Prostate gland (tissue), 2 donors: ENCODE measurements around the gene FAM161A. TPM values are rescaled to one million over a fixed set of nuclear protein-coding genes. Genes with fewer than 3 reads are reported as not detected.
"Not testable (repeated sequence)": the region's sequence is repeated elsewhere in the genome, so short reads cannot be mapped to it uniquely, and the experiment has no call there.

Experiments used
- DNase-seq: peaks from one replicate; pipeline ENCODE4 v3.0.0-alpha.2; 2019; ENCODE audit warnings: low spot score
- H3K27ac ChIP-seq, 2 donors: fragments of 200-600 bp; sonication (generic); 2 replicates each; pipeline ENCODE4 v1.5.1; 2017 to 2019
- H3K27me3 ChIP-seq: fragments of 200-600 bp; sonication (generic); replicated peaks from 2 replicates; pipeline ENCODE4 v1.5.1; 2019; ENCODE audit not compliant: insufficient read depth
- H3K36me3 ChIP-seq, 2 donors: fragments of 200-600 bp; sonication (generic); 1 replicate in 1 of 2; 2 replicates in 1 of 2; pipeline versions ENCODE4 v1.5.1 to v1.8.1; 2017 to 2019
- H3K4me1 ChIP-seq: fragments of 200-600 bp; sonication (generic); replicated peaks from 2 replicates; pipeline ENCODE4 v1.5.1; 2019
- H3K4me3 ChIP-seq, 2 donors: fragments of 200-600 bp; sonication (generic); 2 replicates each; pipeline ENCODE4 v1.5.1; 2017 to 2019
- H3K9me3 ChIP-seq: fragments of 200-600 bp; sonication (generic); 2 replicates; pipeline ENCODE4 v1.5.1; 2017
- POLR2A ChIP-seq: fragments of 450-650 bp; IDR thresholded peaks from one replicate; pipeline ENCODE4 v1.6.1; 2016; ENCODE audit warnings: antibody characterized with exemption, mild to moderate bottlenecking
- POLR2AphosphoS5 ChIP-seq: sonication (generic); formaldehyde crosslinking; IDR thresholded peaks from one replicate; pipeline ENCODE4 v1.6.1; 2017; ENCODE audit warnings: antibody characterized with exemption
- WGBS: methylation state at CpG from one replicate; pipeline ENCODE4 v1.1.5; 2018; 5-methylcytosine and 5-hydroxymethylcytosine counted together
- intact Hi-C: fragments of 100-400 bp; cut with DNase I; formaldehyde crosslinking; loops from one replicate; pipeline ENCODE4 v1.14.2; 2022
- total RNA-seq, 2 donors: library from RNA; depleted of rRNA; stranded (reverse); fragments of >200 nt; gene quantifications; one replicate each; pipeline ENCODE4 v1.1.0, GENCODE V29; 2016
- TF ChIP-seq, protein P1 (sequence below), 4 experiments: fragments of 200-600 bp in 2 of 4; fragments of 450-650 bp in 2 of 4; sonication (generic) in 2 of 4; IDR thresholded peaks; 1 replicate in 3 of 4; 2 replicates in 1 of 4; pipeline ENCODE4 v1.5.1; 2016 to 2019; ENCODE audit warnings: antibody characterized with exemption in 4 of 4, mild to moderate bottlenecking in 2 of 4, moderate library complexity in 2 of 4

FAM161A gene
- total RNA-seq, 2 donors from 2014 or later, result 1.8 to 5.0 TPM

DNA sequence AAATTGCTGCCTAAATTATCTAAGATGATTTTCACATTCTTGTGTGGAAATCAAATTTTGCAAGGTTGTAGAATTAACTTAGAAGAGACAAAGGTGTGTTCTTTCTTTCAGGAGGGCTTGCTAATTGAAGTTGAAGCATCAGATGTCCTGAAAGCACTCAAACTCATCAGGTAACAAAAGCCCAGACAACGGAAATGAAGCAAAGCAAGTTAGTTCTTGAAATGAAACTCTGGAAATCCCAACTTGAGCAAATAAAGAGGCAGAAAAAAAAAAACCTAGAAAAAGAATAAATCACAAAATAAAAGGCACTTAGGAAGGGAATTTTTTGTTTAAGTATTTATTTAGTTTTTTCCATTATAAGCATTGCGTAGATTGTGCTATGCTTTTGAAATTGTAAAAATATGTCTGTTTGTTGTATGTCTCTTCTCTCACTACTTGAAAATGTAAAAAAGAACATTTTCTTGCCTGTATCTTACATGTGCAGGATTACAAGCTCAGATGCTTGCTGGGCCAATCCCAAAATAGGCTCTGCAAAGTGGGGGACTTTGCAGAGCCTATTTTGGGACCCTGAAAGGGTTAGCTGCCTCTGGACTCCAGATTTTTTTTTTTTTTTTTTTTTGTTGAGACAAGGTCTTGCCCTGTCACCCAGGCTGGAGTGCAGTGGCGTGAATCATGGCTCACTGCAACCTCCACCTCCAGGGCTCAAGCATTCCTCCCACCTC lies 46.7 kb downstream of the FAM161A start:
- no peak overlapping the region for H3K4me3 ChIP-seq
- intact Hi-C loops, result no loop called here
- 65% methylated on average over 3 of the region's 3 CpGs for WGBS
- H3K36me3 ChIP-seq, result no peaks in the 10 kb centered on the region
- DNase-seq, result no peak
- no peaks in the 10 kb centered on the region for H3K9me3 ChIP-seq
- TF ChIP-seq, protein P1, sequence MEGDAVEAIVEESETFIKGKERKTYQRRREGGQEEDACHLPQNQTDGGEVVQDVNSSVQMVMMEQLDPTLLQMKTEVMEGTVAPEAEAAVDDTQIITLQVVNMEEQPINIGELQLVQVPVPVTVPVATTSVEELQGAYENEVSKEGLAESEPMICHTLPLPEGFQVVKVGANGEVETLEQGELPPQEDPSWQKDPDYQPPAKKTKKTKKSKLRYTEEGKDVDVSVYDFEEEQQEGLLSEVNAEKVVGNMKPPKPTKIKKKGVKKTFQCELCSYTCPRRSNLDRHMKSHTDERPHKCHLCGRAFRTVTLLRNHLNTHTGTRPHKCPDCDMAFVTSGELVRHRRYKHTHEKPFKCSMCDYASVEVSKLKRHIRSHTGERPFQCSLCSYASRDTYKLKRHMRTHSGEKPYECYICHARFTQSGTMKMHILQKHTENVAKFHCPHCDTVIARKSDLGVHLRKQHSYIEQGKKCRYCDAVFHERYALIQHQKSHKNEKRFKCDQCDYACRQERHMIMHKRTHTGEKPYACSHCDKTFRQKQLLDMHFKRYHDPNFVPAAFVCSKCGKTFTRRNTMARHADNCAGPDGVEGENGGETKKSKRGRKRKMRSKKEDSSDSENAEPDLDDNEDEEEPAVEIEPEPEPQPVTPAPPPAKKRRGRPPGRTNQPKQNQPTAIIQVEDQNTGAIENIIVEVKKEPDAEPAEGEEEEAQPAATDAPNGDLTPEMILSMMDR (IDR thresholded peaks at IDR 0.05), result no peak
- TF ChIP-seq POLR2A (no peak), POLR2AphosphoS5 (no peak)
- no peaks in the 10 kb centered on the region for H3K27me3 ChIP-seq
- no peaks in the 10 kb centered on the region for H3K4me1 ChIP-seq
- no peak overlapping the region for H3K27ac ChIP-seq

DNA sequence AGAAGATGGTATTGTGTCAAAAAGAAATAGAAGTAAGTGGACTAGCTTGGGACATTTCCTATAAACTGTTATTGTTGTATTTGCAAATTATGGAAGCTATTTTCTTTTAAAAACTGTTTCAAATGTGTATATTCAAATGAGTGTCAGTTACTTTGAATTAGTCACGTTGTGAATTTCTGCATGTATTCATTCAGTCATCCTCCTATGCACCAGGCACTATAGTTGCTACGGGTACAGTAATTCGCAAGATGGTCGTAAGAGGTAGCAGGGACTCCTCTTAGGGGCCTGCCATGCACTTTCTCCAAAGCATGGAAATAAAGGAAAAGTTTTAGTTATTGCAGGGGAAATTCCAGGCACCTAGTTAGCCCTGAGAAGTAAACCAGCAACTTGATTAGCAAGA lies 51.3 kb downstream of the FAM161A start:
- no peak for DNase-seq
- Histone ChIP-seq H3K27me3 (no peaks in the 10 kb centered on the region), H3K4me3 (no peak overlapping the region), H3K4me1 (no peaks in the 10 kb centered on the region), H3K27ac (no peak overlapping the region), H3K9me3 (no peaks in the 10 kb centered on the region), H3K36me3 (no peaks in the 10 kb centered on the region)
- intact Hi-C loops, result no loop called here
- TF ChIP-seq POLR2A (no peak), POLR2AphosphoS5 (no peak)
- TF ChIP-seq, protein P1 (IDR thresholded peaks at IDR 0.05), result no peak
- 85% methylated on average over 4 of the region's 4 CpGs for WGBS

DNA sequence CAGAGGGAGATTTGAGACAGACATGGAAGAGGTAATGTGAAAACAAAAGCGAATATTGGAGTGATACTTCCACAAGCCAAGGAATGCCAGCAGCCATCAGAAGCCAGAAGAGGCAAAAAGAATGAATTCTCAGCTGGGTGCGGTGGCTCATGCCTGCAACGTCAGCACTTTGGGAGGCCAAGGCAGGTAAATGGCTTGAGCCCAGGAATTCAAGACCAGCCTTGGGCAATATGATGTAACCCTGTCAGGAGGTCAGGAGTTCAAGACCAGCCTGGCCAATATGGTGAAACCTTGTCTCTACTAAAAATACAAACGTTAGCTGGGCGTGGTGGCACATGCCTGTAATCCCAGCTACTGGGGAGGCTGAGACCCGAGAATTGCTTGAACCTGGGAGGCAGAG lies 54.8 kb downstream of the FAM161A start:
- Histone ChIP-seq H3K27ac (no peak overlapping the region), H3K36me3 (no peaks in the 10 kb centered on the region), H3K4me1 (no peaks in the 10 kb centered on the region), H3K4me3 (no peak overlapping the region), H3K9me3 (no peaks in the 10 kb centered on the region), H3K27me3 (no peaks in the 10 kb centered on the region)
- WGBS, result 90% methylated on average over 6 of the region's 6 CpGs
- TF ChIP-seq, protein P1 (IDR thresholded peaks at IDR 0.05), result no peak
- TF ChIP-seq POLR2AphosphoS5, result no peak
- TF ChIP-seq POLR2A, result no peak
- DNase-seq, result no peak
- intact Hi-C loops, result no loop called here

DNA sequence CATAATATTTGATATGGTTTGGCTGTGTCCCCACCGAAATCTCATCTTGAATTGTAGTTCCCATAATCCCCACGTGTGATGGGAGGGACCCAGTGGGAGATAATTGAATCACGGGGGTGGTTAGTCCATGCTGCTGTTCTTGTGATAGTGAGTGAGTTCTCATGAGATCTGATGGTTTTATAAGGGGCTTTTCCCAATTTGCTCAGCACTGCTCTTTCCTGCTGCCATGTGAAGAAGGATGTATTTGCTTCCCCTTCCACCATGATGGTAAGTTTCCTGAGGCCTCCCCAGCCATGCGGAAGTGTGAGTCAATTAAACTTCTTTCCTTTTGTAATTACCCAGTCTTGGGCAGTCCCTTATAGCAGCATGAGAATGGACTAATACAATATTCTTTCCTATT lies 56.4 kb downstream of the FAM161A start:
- H3K4me1 ChIP-seq, intact Hi-C loops, H3K27me3 ChIP-seq, H3K27ac ChIP-seq, DNase-seq, H3K9me3 ChIP-seq, H3K4me3 ChIP-seq, H3K36me3 ChIP-seq: not testable (repeated sequence)
- 72% methylated on average over 4 of the region's 4 CpGs for WGBS

DNA sequence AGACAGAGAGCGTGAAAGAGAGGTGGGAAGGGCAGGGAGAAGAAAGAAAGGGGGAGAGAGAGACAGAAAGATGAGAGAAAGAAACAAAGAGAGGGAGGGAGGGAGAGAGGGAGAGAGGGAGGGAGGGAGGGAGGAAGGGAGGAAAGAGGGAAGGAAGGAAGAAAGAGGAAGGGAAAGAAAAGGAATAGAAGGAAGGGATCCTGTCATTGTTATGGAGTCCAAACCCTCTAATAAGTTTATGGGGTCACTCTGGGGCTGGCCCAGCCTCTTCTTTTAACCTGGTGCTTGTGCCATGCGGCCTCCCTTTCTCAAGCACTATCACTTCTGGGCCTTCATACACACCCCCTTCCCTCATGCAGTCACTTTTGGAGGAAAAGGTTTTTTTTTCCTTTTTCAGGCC lies 58.5 kb downstream of the FAM161A start:
- WGBS, result 94% methylated on average over 2 of the region's 2 CpGs
- no peaks in the 10 kb centered on the region for H3K36me3 ChIP-seq
- H3K27ac ChIP-seq, result no peak overlapping the region
- no peaks in the 10 kb centered on the region for H3K4me1 ChIP-seq
- TF ChIP-seq POLR2AphosphoS5, result no peak
- no peak for TF ChIP-seq POLR2A
- TF ChIP-seq, protein P1 (IDR thresholded peaks at IDR 0.05), result no peak
- H3K9me3 ChIP-seq, result no peaks in the 10 kb centered on the region
- intact Hi-C loops, result no loop called here
- no peaks in the 10 kb centered on the region for H3K27me3 ChIP-seq
- no peak for DNase-seq
- H3K4me3 ChIP-seq, result no peak overlapping the region
